Measurements from ENCODE around the gene TCN1.
"Not testable (repeated sequence)": the region's sequence is repeated elsewhere in the genome, so short reads cannot be mapped to it uniquely, and the experiment has no call there.

Gene TCN1, protein sequence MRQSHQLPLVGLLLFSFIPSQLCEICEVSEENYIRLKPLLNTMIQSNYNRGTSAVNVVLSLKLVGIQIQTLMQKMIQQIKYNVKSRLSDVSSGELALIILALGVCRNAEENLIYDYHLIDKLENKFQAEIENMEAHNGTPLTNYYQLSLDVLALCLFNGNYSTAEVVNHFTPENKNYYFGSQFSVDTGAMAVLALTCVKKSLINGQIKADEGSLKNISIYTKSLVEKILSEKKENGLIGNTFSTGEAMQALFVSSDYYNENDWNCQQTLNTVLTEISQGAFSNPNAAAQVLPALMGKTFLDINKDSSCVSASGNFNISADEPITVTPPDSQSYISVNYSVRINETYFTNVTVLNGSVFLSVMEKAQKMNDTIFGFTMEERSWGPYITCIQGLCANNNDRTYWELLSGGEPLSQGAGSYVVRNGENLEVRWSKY

DNA sequence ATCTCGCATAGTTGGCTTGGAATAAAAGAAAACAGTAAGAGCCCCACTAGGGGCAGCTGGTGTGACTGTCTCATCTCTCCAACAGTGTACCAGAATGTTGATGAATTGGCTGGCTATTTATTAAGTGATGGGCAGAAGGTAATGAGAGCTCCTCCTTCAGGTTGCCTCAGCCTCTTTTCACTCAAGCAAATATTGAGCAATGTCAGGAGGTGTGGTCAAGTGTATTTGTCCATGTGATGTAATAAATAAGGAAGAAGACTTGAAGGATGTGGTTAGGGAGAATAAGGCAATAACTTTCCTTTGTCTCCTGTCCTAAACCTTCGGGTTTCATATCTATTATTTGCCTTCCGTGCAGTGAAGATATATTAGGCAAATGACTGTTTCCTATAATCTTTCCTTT, at the start of gene TCN1:
TSS of gene TCN1 (minus strand) at position 91 of the 400 bp plus-strand sequence. CDS start at position 74, 17 bp downstream.
- DNase-seq (ENCODE audit: low read depth in 2 of 2), result no peak

DNA sequence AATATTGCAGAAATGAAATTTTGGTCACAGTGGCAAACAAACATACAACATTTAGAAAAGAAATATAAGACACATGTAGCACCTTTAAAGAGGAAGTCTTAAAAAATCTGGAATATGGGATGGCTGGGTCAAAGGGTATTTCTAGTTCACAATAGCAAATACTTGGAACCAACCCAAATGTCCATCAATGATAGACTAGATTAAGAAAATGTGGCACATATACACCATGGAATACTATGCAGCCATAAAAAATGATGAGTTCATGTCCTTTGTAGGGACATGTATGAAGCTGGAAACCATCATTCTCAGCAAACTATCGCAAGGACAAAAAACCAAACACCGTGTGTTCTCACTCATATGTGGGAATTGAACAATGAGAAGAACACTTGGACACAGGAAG, 37.3 kb upstream of the TCN1 start:
- not testable (repeated sequence) for DNase-seq (ENCODE audit: low read depth in 2 of 2)

DNA sequence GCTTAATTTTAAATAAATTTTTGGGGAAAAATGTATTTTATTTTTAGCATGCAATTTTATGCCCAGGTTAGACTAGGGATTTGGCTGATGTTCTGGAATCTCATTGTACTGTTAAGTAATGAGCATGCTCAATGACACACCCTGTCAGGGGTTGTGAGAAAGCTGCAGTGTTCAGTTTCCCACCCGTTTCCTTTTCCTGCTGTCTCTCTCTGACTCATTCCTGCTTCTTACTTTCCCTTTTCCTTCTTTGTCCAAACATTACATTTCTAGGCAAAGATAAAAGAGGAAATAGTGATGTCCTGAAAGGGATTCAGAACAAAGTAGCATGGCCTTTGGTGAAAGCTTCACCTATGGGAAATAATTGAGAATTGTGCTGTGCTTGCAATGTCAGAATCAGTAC, 35.0 kb upstream of the TCN1 start:
- no peak for DNase-seq (ENCODE audit: low read depth in 2 of 2)

DNA sequence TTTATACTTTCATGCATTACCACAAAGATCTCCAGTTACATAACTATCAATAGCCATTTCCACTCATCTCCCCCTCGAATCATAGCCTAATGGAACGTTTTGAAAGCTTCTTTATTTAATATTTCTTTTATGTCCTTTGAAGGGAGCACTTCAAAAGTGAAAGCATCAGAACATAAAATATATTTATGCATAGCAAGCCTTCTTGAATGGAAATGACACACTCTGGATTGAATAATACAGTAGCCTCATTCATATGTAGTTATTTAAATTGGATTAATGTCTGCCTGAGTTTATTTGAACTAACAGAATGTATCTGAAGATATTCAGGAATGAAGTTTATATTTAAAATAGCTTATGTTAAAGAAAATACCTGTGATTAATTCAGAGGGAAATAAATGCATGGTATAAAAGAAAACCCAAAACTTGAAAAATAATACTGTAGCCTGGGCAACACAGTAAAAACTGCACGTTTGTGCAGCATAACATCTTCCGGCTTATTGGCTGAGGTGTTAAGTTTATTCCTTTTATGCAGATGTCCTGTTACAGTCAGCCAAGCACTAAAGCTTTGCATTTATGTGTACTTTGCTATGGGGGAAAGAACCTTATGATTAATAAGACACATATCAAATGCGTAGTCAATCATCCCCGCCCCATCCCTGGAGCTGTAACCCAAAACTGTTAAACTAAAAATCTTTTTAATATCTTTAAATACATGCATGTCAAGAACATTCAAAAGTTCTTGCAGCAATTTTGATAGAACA, 34.3 kb upstream of the TCN1 start:
- DNase-seq (ENCODE audit: low read depth in 2 of 2), result no peak

DNA sequence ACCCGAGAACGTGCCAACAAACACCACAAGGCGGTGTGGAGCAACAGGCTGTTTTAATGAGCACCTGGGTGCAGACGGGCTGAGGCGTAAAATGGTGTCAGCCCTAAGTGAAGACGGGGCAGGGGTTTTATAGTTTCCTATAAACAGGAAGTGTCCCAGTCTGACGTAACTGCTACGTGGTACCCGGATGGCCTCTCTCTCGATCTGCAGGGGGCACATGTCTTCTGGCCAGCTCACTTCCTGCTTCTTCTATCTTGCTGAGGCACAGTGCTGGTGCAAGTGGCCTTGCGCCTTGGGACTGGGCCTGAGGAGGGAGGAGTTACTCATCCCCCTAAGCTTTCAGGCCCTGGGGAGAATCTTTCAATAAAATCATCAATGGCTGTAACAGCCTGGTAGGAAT, 33.2 kb upstream of the TCN1 start:
- no peak for DNase-seq (ENCODE audit: low read depth in 2 of 2)

DNA sequence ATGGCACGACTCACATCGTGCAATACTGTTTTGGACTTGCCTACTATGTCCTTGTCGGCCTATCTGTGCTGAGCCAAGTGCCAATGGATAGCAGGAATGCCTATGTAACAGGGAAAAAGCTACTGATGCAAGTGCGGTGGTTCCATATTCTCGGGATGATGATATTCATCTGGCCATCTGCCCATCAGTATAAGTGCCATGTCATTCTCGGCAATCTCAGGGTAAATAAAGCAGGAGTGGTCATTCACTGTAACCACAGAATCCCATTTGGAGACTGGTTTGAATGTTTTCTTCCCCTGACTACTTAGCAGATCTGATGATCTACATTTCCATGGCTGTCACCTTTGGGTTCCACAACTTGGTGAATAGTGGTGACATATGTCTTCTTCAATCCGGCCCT, 32.4 kb upstream of the TCN1 start:
- DNase-seq (ENCODE audit: low read depth in 2 of 2), result no peak

DNA sequence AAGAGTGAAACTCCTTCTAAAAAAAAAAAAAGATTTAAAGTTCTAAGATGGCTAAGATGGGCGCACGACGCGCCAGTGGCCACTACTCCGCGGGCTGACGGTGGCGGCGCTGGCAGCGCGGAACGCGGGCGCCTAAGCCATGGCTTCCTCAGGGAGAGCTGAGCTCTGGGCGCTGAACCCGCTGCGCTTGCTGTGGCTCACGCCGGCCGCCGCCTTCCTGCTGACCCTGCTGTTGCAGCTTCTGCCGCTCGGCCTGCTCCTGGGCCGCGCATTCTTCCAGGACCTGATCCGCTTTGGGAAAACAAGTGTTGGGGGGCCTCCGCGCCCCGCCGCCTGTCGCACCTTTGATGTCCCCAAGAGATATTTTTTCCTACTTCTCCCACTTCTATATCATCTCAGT, 31.8 kb upstream of the TCN1 start:
- DNase-seq (ENCODE audit: low read depth in 2 of 2), result no peak

DNA sequence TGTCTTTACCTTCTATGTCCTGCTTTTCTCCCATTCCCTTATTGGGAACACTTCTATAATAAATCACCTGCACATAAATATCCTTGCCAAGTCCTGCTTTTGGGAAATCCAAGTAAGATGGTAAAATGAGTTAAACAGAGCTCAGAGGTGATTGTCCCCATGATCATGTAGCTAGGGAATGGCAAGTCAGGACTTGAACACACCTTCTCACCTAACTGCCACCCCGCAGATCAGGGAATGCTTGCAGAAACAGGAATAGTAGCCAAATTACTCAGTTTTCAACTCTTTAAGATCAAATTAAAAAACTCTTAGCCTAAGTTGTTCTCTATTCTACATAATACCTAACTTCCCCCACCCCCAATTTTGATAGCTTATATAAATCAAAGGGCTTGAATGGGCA, 28.3 kb upstream of the TCN1 start:
- no peak for DNase-seq (ENCODE audit: low read depth in 2 of 2)

DNA sequence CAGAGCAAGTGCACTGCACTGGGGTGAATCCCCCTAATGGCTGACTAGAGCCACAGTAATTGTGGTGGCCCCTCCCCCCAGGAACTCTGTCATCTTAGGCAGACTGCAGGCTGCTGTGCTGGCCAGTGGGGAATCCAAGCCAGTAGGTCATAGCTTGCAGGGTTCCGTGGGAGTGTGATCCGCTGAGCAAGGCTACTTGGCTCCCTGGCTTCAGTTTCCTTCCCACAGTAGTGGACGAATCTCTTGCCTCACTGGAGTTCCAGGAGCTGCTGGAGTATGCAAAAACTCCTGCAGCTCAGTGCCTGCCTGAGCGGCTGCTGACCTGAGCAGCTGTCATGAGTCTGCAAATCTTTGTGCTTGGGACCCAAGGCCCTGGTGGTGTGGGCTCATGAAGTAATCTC, 25.5 kb upstream of the TCN1 start:
- DNase-seq (ENCODE audit: low read depth in 2 of 2), result no peak

DNA sequence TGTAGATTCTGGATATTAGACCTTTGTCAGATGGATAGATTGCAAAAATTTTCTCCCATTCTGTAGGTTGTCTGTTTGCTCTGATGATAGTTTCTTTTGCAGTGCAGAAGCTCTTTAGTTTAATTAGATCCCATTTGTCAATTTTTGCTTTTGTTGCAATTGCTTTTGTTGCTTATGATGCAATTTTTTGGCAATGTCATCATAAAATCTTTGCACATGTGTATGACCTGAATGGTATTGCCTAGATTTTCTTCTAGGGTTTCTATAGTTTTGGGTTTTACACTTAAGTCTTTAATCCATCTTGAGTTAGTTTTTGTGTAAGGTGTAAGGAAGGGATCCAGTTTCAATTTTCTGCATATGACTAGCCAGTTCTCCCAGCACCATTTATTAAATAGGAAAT, 20.9 kb upstream of the TCN1 start:
- DNase-seq (ENCODE audit: low read depth in 2 of 2), result not testable (repeated sequence)

DNA sequence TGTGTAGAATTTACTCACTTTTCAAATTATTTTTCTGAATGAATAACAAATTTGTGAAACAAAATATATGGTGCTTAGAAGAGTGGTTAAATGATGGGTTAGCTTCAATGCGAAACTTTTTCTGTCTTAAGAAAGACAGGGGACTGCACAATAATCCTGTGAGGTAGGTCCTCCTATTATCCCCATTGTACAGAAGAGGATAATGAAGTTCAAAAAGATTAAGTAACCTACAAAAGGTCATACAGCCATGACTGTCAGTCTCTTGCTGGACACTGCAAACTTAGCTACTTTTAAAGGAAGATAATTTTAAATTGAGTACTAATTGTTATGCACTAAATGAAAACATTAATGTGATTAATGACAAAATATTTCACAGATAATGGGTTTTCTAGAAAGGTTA, 17.3 kb upstream of the TCN1 start:
- DNase-seq (ENCODE audit: low read depth in 2 of 2), result no peak

DNA sequence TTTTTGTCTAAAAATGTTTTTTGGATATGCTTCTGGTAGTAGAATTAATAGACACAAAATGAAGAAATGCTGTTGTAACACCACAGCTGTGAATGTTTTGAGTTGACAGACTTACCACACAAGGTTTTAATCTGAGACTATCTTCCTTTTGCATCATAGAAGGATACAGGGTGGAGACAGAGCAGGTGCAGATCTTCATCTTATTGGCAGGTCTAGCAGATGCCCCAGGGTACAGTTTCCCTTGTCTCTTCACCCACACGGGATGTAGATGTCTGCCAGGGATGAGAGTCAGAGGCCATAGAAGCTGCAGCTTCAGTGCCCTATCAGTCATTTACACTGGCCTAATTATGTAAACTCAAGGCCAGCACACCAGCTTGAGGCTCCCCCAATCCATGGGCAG, 13.3 kb upstream of the TCN1 start:
- no peak for DNase-seq (ENCODE audit: low read depth in 2 of 2)

DNA sequence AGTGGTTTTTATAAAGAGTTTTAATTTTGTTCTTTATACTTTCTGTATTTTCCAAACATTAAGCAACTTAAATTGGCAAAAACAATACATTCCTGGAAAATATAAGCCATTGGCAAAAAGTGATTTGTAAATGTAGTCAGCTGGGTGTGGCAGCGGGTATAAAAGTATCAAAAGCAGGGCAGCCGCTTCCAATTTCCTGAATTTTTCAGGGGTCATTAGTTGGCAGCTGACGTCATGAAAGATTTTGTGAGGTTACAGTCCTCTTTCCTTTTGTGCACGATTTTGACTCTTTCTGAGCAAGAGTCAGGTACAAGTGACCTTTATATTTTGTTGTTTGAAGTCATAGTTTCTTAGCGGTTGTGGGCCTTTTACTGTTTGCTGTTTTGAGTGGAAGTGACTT, 12.3 kb upstream of the TCN1 start, which contains the start of gene OOSP3:
TSS of gene OOSP3 (plus strand) at position 208 of the 400 bp plus-strand sequence. CDS start at position 235, 27 bp downstream.
- DNase-seq (ENCODE audit: low read depth in 2 of 2), result no peak

DNA sequence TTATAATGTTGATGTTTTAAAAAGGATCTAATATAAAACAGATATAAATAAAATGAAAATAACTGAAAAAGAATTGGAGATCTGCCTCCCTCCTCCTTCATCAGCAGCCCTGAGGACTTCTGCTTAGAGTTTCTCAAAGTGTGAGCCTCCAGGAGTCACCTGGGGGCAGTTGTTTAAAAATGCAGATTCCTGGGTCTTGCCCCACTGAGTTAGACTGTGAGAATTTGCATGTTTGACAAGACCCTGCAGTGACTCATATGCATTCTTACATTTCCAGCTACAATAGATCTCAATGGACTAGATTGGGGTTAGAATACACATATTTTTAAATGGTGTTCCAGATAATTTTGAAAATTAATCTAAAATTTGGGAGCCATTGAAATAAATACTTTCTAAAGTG, 11.5 kb upstream of the TCN1 start:
- DNase-seq (ENCODE audit: low read depth in 2 of 2), result no peak

DNA sequence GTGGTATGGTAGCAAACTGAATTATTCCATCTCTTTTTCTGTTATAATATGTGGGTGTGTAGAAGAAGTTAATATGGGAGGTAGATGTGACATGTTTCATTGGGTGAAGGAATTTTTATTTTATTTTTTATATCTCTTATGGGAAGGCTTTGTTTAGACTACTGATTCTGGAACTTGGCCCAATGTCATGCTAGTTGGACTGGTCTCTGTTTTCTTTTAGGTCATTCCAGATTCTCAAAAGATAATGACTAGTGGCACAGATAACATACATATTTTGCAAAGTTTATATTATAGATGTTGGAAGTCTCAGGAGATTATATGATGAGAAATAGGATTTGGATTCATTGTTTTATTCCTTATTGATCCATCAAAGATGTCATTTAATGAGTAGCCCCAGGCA, 11.0 kb upstream of the TCN1 start:
- no peak for DNase-seq (ENCODE audit: low read depth in 2 of 2)

DNA sequence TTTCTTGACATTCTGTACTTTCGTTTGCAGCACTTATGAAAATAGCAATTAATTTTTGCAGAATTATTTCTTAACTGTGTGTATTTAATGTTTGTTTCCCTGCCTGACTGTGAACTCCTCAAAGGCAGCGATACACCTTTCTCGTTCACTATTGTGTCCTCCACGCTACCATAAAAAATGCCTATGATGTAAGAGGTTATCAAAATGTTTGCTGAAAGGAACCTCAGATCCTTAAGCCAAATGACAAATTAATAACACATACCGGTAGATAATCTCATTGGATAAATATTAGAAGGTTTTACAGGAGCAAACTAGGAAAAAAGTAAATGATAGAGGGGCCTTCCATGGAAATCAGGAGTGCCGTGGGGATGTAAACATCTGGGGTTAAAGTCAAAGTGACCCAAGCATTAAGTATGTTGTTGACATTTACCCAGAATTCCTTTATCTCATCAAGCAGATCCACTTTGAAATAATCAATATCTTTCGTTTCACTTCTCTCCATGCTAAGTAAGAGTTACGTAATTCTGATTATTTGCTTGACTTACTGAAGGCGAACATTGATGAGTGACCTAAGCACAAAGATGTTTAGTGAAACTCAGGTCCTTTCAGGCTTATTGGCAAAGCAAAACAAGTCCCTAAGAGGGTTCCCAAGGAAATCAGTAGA, 9.7 kb upstream of the TCN1 start:
- DNase-seq (ENCODE audit: low read depth in 2 of 2), result no peak

DNA sequence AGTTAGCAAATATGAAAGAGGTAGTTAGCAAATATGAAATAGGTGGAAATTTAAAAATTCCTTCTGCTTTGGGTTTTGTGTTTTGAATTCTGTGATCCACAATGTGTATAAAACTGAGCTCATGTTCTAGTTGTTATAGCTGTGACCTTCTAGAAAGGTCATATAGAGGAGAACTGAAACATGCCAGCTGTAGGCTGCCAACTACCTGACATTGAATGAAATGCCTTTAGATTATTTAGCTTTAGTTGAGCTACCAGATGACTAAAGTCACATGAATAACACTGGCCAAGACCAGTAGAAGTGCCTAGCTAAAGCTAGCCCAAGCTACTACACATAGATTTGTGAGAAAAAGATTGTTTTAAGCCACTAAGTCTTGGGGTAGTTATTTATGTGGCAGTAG, 5.8 kb upstream of the TCN1 start:
- no peak for DNase-seq (ENCODE audit: low read depth in 2 of 2)

DNA sequence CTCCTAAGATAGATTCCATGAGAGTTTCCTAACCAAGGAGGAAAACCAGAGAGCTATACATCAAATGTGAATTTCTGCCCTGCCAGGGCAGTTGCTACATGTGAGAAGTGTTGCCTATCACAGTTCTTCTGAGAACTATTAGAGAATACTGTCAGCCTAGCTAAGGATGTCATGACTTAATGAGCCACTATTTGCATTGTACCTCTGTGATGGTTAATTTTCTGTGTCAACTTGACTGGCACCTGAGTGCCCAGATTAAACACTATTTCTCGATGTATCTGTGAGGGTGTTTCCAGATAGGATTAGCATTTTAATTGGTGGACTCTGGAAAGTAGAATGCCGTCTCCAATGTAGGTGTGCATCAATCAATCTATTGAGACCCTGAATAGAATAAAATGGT, 1.7 kb upstream of the TCN1 start:
- no peak for DNase-seq (ENCODE audit: low read depth in 2 of 2)

DNA sequence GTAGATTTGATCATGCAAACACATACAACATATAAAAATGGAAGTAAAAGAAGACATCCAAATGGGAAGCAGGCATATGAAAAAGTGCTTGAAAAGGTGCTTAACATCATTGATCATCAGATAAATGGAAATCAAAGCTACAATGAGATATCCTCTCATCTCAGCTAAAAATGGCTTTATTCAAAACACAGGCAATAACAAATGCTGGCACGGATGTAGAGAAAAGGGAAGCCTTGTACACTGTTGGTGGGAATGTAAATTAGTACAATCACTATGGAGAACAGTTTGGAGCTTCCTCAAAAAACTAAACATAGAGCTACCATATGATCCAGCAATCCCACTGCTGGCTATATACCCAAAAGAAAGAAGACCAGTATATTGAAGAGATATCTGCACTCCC, 549 bp upstream of the TCN1 start:
- DNase-seq (ENCODE audit: low read depth in 2 of 2), result no peak

DNA sequence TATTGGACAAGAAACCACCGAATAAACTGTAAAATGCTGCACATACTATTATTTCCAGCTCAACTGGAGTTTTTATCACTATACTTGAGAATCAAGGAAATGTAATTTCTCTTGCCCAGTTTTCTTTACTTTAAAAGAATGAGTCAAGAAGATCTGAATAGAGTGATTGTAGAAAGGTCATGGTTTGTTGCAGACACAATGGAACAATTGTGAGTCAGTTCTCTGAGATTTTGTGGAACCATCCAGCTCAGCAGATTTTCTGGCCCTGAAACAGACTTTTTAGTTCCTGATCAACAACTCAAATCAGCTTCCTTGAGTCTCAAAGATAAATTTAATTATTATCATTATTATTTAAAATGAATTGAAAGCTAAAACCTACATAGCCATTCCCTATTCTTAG, 1.3 kb downstream of the TCN1 start:
- DNase-seq (ENCODE audit: low read depth in 2 of 2), result no peak

DNA sequence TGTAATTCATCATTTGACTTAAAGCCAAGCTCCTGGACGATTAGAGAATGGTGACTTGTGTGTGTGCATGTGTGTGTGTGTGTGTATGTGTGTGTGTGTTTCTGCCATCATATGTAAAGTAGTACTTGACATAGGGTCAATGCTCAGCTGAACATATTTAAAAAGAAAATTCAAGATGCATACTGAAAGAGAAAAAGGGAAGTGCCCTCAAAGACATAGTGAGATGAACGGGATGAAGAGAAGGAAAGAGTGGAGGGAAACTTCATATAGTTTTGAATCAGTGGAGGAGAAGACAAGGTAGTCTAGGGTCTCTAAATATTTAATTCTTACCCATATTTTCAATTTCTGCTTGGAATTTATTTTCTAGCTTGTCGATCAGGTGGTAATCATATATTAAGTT, 4.0 kb downstream of the TCN1 start:
- DNase-seq (ENCODE audit: low read depth in 2 of 2), result no peak

DNA sequence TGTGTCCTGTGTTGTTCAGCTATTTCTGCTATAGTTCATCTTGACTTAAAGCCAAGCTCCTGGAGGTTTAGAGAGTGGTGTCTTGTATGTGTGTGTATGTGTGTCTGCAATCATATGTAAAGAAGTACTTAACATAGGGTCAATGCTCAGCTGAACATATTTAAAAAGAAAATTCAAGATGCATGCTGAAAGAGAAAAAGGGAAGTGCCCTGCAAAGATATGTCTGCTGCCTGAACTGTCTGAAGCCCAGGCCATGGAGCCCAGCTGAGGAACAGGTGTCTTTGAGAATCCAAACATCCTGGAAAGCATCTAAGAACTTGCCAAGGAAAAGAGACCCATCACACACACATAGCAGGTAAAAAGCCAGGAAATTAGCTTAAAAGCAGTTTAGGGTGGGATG, 6.6 kb downstream of the TCN1 start:
- DNase-seq (ENCODE audit: low read depth in 2 of 2), result no peak

Data from stimulated activated CD4-positive, alpha-beta T cell treated with anti-CD3 and anti-CD28 coated beads, Interleukin-1b, Interleukin-23, amount 100 ng/mL, for 1 hour (primary cell).